Measurements from ENCODE around the gene EIF5.

EIF5 gene

DNA sequence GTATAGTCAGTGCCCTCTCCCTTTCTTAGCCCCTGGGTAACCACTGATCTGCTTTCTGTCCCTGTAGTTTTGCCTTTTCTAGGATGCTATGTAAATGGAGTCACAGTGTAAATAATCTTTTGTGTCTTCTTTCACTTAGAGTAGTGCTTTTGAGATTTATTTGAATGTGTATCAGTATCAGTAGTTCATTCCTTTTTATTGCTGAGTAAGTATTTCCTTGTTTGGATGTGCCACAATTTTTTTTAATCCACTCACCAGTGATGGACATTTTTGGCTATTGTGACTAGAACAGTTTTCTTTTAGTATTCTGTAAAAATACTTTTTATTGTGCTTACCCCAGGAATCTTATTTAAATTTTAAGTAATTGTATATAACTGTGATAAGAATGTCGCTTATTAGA, 54.6 kb downstream of the EIF5 start:
- Histone ChIP-seq H4K91ac (ENCODE audit: low read length) (no peak overlapping the region), H3K36me3 (ENCODE audit: control insufficient read depth in 1 of 2, insufficient read depth in 2 of 2, low read depth in 1 of 2, low read length in 2 of 2) (no peaks in the 10 kb centered on the region), H2AFZ (ENCODE audit: low read depth, low read length) (no peak overlapping the region), H3K4me3 (ENCODE audit: insufficient read depth in 1 of 2, low read depth in 1 of 2, low read length in 2 of 2) (peak overlapping the region in 1 of 2 experiments; percentile 100), H3K23ac (ENCODE audit: low read length in 2 of 2) (no peak overlapping the region), H2AK5ac (ENCODE audit: low read length, severe bottlenecking) (no peak overlapping the region), H3K79me1 (replicated peaks; ENCODE audit: low read length, poor library complexity, severe bottlenecking) (no peaks in the 10 kb centered on the region), H3K27me3 (ENCODE audit: control insufficient read depth in 1 of 2, insufficient read depth in 1 of 2, low read length in 2 of 2) (no peaks in the 10 kb centered on the region), H3K4me1 (ENCODE audit: control insufficient read depth, insufficient read depth, low read depth, low read length) (peaks cover 13% of the 10 kb centered on the region), H2BK5ac (ENCODE audit: low read depth, low read length, poor library complexity, severe bottlenecking) (no peak overlapping the region), H2BK12ac (ENCODE audit: low read length in 2 of 2) (no peak overlapping the region), H2BK15ac (ENCODE audit: low read depth, poor library complexity, severe bottlenecking) (no peak overlapping the region), H3K14ac (ENCODE audit: low read length in 2 of 2) (no peak overlapping the region), H4K8ac (ENCODE audit: low read length) (no peak overlapping the region), H3K9me3 (ENCODE audit: control insufficient read depth, low read length) (no peaks in the 10 kb centered on the region), H2BK120ac (ENCODE audit: low read depth, low read length) (no peak overlapping the region), H3K4me2 (ENCODE audit: low read length, poor library complexity, severe bottlenecking) (no peak overlapping the region), H3K18ac (ENCODE audit: low read depth in 1 of 2, low read length in 2 of 2) (no peak overlapping the region), H3K27ac (ENCODE audit: low read length, poor library complexity, severe bottlenecking) (no peak overlapping the region), H3K4ac (ENCODE audit: low read depth in 1 of 2, low read length in 2 of 2) (no peak overlapping the region), H3K9ac (ENCODE audit: low read length) (peak overlapping the region; percentile 34)
- DNase-seq: no peak
- WGBS: 100% methylated on average over 1 of the region's 1 CpG

DNA sequence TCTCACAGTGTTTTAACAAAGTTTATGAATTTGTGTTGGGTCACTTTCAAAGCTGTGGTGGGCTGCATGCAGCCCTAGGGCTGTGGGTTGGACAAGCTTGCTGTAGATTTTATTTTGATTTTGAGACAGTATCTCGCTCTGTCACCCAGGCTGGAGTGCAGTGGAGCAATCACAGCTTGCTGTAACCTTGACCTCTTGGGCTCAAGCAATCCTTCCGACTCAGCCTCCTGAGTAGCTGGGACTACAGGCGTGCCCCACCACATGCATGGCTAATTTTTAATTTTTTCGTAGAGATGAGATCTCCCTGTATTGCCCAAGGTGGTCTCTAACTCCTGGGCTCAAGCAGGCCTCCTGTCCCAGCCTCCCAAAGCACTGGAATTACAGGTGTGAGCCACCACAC, 56.6 kb downstream of the EIF5 start:
- H2AK5ac ChIP-seq (ENCODE audit: low read length, severe bottlenecking): no peak overlapping the region
- no peak overlapping the region for H3K23ac ChIP-seq (ENCODE audit: low read length in 2 of 2)
- H2BK12ac ChIP-seq (ENCODE audit: low read length in 2 of 2): no peak overlapping the region
- H3K4me3 ChIP-seq (ENCODE audit: insufficient read depth in 1 of 2, low read depth in 1 of 2, low read length in 2 of 2): no peak overlapping the region
- no peaks in the 10 kb centered on the region for H3K36me3 ChIP-seq (ENCODE audit: control insufficient read depth in 1 of 2, insufficient read depth in 2 of 2, low read depth in 1 of 2, low read length in 2 of 2)
- no peak overlapping the region for H3K27ac ChIP-seq (ENCODE audit: low read length, poor library complexity, severe bottlenecking)
- H2BK120ac ChIP-seq (ENCODE audit: low read depth, low read length): no peak overlapping the region
- H2AFZ ChIP-seq (ENCODE audit: low read depth, low read length): no peak overlapping the region
- no peaks in the 10 kb centered on the region for H3K27me3 ChIP-seq (ENCODE audit: control insufficient read depth in 1 of 2, insufficient read depth in 1 of 2, low read length in 2 of 2)
- H3K18ac ChIP-seq (ENCODE audit: low read depth in 1 of 2, low read length in 2 of 2): no peak overlapping the region
- no peak overlapping the region for H2BK5ac ChIP-seq (ENCODE audit: low read depth, low read length, poor library complexity, severe bottlenecking)
- no peaks in the 10 kb centered on the region for H3K79me1 ChIP-seq (replicated peaks; ENCODE audit: low read length, poor library complexity, severe bottlenecking)
- no peak overlapping the region for H2BK15ac ChIP-seq (ENCODE audit: low read depth, poor library complexity, severe bottlenecking)
- DNase-seq: no peak
- WGBS: 94% methylated on average over 3 of the region's 4 CpGs
- H3K9ac ChIP-seq (ENCODE audit: low read length): peak overlapping the region; percentile 22
- H3K4me2 ChIP-seq (ENCODE audit: low read length, poor library complexity, severe bottlenecking): no peak overlapping the region
- H3K4me1 ChIP-seq (ENCODE audit: control insufficient read depth, insufficient read depth, low read depth, low read length): peaks cover 10% of the 10 kb centered on the region
- H4K91ac ChIP-seq (ENCODE audit: low read length): no peak overlapping the region
- no peak overlapping the region for H4K8ac ChIP-seq (ENCODE audit: low read length)
- H3K4ac ChIP-seq (ENCODE audit: low read depth in 1 of 2, low read length in 2 of 2): no peak overlapping the region
- H3K14ac ChIP-seq (ENCODE audit: low read length in 2 of 2): no peak overlapping the region
- no peaks in the 10 kb centered on the region for H3K9me3 ChIP-seq (ENCODE audit: control insufficient read depth, low read length)

DNA sequence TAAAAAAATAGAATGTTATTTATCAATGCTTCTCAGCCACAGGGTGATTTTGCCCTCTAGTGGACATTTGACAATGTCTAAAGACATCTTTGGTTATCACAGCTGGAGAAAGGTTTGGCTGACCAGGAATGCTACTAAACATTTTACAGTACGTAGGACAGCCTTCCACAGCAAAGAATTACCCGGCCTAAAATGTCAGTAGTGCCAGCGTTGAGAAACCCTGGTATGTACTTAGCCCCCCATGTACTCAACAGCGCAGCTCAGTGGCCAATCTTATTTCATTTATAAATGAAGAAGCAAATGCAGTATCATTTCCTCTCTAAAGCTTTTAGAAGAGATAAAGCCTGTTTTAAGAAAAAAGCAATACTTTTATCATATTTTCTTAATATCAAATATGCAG, 57.0 kb downstream of the EIF5 start:
- no peaks in the 10 kb centered on the region for H3K36me3 ChIP-seq (ENCODE audit: control insufficient read depth in 1 of 2, insufficient read depth in 2 of 2, low read depth in 1 of 2, low read length in 2 of 2)
- H3K14ac ChIP-seq (ENCODE audit: low read length in 2 of 2): no peak overlapping the region
- H3K4me3 ChIP-seq (ENCODE audit: insufficient read depth in 1 of 2, low read depth in 1 of 2, low read length in 2 of 2): no peak overlapping the region
- no peak overlapping the region for H2BK12ac ChIP-seq (ENCODE audit: low read length in 2 of 2)
- no peak overlapping the region for H3K23ac ChIP-seq (ENCODE audit: low read length in 2 of 2)
- no peaks in the 10 kb centered on the region for H3K9me3 ChIP-seq (ENCODE audit: control insufficient read depth, low read length)
- no peak overlapping the region for H4K91ac ChIP-seq (ENCODE audit: low read length)
- no peak overlapping the region for H2BK120ac ChIP-seq (ENCODE audit: low read depth, low read length)
- H3K4me1 ChIP-seq (ENCODE audit: control insufficient read depth, insufficient read depth, low read depth, low read length): peaks cover 12% of the 10 kb centered on the region
- no peak overlapping the region for H4K8ac ChIP-seq (ENCODE audit: low read length)
- WGBS: 49% methylated on average over 4 of the region's 4 CpGs
- DNase-seq: peak; percentile 82
- no peak overlapping the region for H2AFZ ChIP-seq (ENCODE audit: low read depth, low read length)
- no peak overlapping the region for H3K27ac ChIP-seq (ENCODE audit: low read length, poor library complexity, severe bottlenecking)
- no peak overlapping the region for H2AK5ac ChIP-seq (ENCODE audit: low read length, severe bottlenecking)
- no peaks in the 10 kb centered on the region for H3K79me1 ChIP-seq (replicated peaks; ENCODE audit: low read length, poor library complexity, severe bottlenecking)
- no peak overlapping the region for H2BK15ac ChIP-seq (ENCODE audit: low read depth, poor library complexity, severe bottlenecking)
- no peak overlapping the region for H3K18ac ChIP-seq (ENCODE audit: low read depth in 1 of 2, low read length in 2 of 2)
- H3K9ac ChIP-seq (ENCODE audit: low read length): peak overlapping the region; percentile 38
- H3K4me2 ChIP-seq (ENCODE audit: low read length, poor library complexity, severe bottlenecking): no peak overlapping the region
- H3K27me3 ChIP-seq (ENCODE audit: control insufficient read depth in 1 of 2, insufficient read depth in 1 of 2, low read length in 2 of 2): no peaks in the 10 kb centered on the region
- H3K4ac ChIP-seq (ENCODE audit: low read depth in 1 of 2, low read length in 2 of 2): no peak overlapping the region
- H2BK5ac ChIP-seq (ENCODE audit: low read depth, low read length, poor library complexity, severe bottlenecking): no peak overlapping the region

DNA sequence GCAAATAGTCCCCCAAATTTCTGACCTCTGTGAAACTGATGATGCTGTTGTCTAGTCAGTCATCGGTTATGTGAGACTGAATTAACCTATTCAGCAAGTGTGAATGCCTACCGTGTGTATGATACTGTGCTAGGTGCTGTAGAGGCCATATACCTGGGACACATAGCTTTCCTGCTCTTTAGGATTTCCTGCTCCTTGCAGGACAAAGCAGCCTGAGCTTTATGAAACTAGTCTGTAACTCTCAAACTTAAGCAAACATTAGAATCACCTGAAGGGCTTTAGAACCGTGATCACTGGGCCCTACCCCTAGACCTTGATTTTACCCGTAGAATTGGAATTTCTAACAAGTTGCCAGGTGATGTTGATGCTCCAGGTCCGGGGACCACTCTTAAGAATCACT, 58.1 kb downstream of the EIF5 start:
- 97% methylated on average over 4 of the region's 5 CpGs for WGBS

More for the DNA sequence above, 58.1 kb downstream of the EIF5 start:
- Histone ChIP-seq H3K27me3 (ENCODE audit: control insufficient read depth in 1 of 2, insufficient read depth in 1 of 2, low read length in 2 of 2) (no peaks in the 10 kb centered on the region), H4K91ac (ENCODE audit: low read length) (no peak overlapping the region), H3K18ac (ENCODE audit: low read depth in 1 of 2, low read length in 2 of 2) (no peak overlapping the region), H2BK5ac (ENCODE audit: low read depth, low read length, poor library complexity, severe bottlenecking) (no peak overlapping the region), H3K36me3 (ENCODE audit: control insufficient read depth in 1 of 2, insufficient read depth in 2 of 2, low read depth in 1 of 2, low read length in 2 of 2) (no peaks in the 10 kb centered on the region), H3K14ac (ENCODE audit: low read length in 2 of 2) (no peak overlapping the region), H3K9me3 (ENCODE audit: control insufficient read depth, low read length) (no peaks in the 10 kb centered on the region), H2BK12ac (ENCODE audit: low read length in 2 of 2) (no peak overlapping the region), H3K4me3 (ENCODE audit: insufficient read depth in 1 of 2, low read depth in 1 of 2, low read length in 2 of 2) (no peak overlapping the region), H3K23ac (ENCODE audit: low read length in 2 of 2) (no peak overlapping the region), H4K8ac (ENCODE audit: low read length) (no peak overlapping the region), H3K4me2 (ENCODE audit: low read length, poor library complexity, severe bottlenecking) (no peak overlapping the region), H3K79me1 (replicated peaks; ENCODE audit: low read length, poor library complexity, severe bottlenecking) (no peaks in the 10 kb centered on the region), H2AFZ (ENCODE audit: low read depth, low read length) (no peak overlapping the region), H3K4me1 (ENCODE audit: control insufficient read depth, insufficient read depth, low read depth, low read length) (peaks cover 14% of the 10 kb centered on the region), H3K9ac (ENCODE audit: low read length) (peak overlapping the region; percentile 37), H2BK120ac (ENCODE audit: low read depth, low read length) (no peak overlapping the region), H2AK5ac (ENCODE audit: low read length, severe bottlenecking) (no peak overlapping the region), H3K27ac (ENCODE audit: low read length, poor library complexity, severe bottlenecking) (no peak overlapping the region), H3K4ac (ENCODE audit: low read depth in 1 of 2, low read length in 2 of 2) (no peak overlapping the region), H2BK15ac (ENCODE audit: low read depth, poor library complexity, severe bottlenecking) (no peak overlapping the region)
- DNase-seq: no peak

All from mesenchymal stem cell (in vitro differentiated cells and primary cell).